HuH-7 (cell line): ENCODE data around the gene PDSS2.

Experiments used
- DNase-seq: peaks from one replicate; pipeline ENCODE4 v3.0.0; 2011; ENCODE audit warnings: low spot score

PDSS2 gene

DNA sequence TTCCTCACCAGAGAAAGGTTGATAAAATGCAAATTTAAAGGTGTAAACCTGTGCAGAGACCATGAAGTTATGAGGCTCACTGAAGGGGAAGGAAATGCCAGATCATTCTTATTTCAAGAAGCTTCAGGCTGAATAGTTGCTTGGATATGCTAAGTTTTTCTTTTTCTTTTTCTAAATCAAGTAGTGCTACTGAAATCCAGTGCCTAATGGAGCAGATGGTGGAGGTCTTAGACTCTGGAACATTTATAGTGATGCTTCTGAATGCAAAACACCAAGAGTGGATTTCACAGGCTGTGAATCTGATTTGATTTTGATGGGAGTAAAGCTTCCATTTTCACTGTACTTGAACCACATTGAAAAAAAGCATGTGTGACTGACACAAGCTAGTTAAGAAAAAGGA lies 192.8 kb downstream of the PDSS2 start:
- DNase-seq: no peak

- peak; percentile 35 for DNase-seq
These were observed 195.0 kb downstream of the PDSS2 start for GRCh38 chr6:107264357-107264840.

DNA sequence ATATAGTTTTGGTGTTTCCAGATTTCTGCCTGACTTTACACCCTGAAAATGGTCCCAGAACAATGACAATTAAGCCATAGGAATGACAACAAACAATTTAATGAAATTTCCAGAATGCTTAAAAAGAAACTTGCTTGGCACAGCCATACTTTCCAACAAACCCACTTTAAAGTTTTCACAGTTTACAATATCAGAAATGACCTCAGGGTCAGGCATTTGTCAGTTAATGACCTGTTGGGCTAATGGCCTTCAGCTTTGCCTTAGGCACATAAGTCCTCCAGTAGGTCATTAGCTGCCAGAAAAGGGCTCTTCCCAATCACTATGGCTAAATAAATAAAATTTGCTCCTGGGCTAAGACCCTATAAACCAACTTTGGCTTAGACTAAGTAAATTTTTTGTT lies 199.4 kb downstream of the PDSS2 start:
- DNase-seq: no peak

GRCh38 chr6:107248147-107248546 lies 211.2 kb downstream of the PDSS2 start:
- no peak for DNase-seq

GRCh38 chr6:107246972-107247615 lies 212.3 kb downstream of the PDSS2 start:
- no peak for DNase-seq

- no peak for DNase-seq
These were observed 213.0 kb downstream of the PDSS2 start for GRCh38 chr6:107246249-107246971.

DNA sequence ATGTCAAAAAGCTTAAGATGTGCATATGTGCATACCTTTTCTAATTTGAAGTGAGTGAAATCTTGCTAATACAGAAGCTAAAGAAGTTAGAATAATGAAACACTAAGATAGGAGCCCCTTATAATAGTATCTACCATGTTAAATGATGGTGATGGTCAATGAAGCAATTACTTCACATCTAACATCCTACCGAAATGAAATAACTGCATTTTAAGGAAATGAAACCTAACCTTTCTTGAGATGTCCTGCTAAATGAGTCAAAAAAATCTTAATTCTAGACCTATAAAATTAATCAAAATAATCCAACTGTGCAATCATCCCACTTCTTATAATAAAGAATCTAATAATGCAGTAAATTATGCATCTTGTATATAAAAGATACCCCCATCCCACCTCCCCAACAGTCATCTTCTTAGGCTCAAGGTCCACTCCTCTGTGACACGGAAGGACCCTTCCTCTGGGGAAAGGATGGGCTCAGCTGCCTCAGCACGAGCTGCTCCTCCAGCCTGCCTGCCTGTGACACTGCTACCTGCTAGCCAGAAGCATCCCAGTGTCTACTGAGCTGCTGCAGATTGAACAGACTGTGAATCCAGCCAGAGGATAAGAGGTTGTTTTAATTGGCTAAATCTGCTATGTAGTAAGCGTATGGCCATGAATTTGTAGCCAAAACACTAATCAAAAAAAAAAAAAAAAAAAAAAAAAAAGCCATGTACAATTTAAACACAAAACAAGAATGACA lies 214.5 kb downstream of the PDSS2 start:
- DNase-seq: no peak

DNA sequence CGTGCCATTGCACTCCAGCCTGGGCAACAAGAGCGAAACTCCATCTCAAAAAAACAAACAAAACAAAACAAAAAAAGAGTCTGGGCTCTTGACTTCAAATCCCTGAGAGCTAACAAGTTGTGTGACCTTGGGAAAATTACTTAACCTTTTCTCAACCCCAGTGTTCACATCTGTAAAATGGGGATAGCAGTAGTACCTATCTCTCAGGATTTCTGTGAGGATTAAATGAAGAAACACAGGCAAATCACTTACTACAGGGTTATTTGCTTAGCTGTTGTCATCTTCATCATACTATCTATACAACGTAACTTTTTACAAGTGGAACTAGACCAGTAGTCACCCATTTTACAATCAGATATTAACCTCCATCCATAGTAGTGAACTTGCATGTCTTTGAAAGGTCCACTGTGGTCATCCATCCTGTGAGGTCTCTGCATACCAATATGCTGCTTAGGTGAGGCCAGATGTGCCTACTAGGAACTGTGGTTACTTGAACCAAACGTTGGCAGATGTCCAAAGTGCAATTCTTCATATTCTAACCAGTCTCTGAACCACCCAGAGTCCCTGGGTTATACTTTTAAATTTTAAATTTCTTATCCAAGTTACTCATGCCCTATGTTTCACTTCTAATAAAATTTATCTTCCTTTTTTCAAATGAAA lies 215.2 kb downstream of the PDSS2 start:
- DNase-seq: no peak

- DNase-seq: no peak
These were observed 215.9 kb downstream of the PDSS2 start for GRCh38 chr6:107243471-107243870.

DNA sequence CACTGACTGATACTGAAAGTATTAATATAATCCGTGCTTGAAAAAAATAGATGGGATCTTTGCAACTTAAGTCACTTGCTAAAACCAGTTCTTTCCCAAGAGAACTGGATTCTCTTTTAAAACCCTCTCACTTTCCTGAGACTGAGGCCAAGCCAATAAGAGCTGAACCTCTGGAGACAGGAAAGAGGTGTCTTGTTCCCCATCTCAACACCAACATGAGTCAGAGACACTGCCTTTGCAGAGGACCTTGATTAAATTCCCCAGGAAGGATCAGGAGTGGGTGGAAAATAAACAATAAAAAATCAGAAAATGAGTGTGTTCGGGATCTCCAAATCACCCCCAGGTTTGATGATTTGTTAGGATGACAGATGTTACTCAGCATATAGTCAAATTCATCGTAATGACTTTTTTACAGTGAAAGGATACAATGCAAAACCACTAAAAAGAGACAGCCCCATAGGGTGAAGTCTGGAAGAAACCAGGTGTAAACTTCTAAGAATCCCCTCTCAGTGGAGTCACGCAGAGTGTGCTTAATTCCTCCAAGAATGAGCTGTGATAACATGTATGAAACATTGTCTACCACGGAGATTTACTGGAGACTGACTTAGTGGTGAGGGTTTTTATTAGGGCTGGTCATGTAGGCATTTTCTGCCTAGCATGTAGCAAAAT lies 221.2 kb downstream of the PDSS2 start:
- DNase-seq: no peak

DNA sequence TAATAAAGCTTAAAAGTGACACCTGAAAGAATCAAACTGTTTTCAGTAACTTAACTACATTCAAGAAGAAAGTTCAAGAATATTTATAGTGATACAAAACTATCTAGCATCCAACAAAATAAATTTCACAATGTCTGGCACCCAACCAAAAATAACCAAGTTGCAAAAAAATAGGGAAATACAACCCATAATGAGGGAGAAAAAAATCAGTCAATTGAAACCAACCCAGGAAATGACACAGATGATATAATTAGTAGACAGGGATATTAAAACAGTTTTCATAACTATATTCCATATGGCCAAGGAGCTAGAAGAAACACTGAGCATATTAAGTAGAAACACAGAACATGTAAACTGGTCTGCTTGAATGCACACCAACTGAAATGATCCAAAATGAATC lies 223.9 kb downstream of the PDSS2 start:
- DNase-seq: no peak

- peak; percentile 34 for DNase-seq
These were observed 224.4 kb downstream of the PDSS2 start for GRCh38 chr6:107235007-107235406.

DNA sequence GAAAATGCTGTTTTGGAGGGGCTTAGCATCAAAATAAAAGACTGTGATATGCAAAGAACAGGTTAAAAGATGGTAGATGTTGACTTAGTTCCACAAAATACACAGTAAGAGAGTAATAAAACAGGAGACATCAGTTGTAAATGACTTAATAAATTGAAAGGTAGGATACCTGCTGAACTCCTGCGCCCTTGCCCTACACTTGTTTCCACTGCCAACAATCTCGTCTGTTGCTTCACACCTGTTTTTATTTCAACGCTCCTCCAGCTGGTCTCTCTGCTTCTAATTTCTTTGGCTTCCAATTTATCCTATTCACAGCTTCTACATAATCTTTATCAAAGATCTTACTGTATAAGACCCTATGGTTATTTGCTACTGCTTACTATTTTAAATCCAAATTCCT lies 228.1 kb downstream of the PDSS2 start:
- no peak for DNase-seq

DNA sequence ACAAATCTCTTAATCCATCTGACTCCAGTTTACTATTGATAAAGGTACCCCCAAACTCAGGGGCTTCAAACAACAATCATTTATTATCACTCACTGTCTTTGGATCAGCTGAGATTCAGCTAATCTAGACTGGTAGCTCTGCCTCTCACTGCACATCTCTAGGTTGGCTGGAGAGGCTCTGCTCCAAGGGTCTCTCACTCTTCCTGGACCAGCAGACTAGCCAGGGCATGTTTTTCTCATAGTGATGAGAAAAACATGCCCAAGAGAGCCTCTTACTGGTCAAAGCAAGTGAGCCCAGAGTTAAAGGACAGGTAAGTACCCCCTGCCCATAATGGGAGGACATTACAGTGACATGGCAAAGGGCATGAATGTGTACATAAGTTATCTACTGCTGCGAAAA lies 228.9 kb downstream of the PDSS2 start:
- DNase-seq: no peak

DNA sequence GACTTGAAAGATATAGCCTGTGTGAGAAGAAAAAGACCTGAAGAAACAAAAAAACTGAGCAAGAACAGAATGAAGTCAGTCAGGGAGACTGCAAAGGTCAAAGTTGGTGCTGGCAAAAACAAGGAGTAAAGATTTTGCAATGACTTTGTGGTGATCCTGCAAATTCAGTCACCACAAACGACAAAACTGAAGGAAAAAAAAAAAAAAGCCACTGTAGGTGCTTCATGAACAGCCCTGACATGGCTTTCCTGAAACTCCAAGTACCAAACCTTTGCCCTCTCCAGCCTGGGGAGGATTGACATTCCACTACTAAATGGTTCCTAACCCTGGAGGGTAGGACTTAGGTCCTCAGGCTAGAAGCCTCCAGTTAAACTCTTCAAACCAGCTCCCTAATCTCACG lies 229.3 kb downstream of the PDSS2 start:
- DNase-seq: no peak

DNA sequence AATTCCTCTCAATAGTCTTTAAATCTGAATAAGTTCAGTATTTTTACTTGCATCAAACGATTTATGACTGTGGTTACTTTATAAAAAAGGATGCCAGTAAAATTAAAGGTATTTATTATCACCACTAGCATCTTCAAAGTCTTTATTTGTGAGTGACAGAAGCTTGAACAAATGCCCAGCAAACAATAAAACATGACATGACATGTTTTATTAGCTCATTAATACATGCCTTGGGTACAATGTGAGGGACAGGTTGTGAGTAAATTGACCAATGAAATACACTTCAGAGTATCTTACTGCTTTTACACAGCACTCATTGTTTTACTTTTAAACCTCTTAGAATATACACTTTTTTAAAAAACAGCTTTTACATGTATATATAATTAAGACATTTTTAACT lies 230.6 kb downstream of the PDSS2 start:
- no peak for DNase-seq

GRCh38 chr6:107221519-107221918 lies 237.8 kb downstream of the PDSS2 start:
- no peak for DNase-seq

- DNase-seq: no peak
These were observed 239.5 kb downstream of the PDSS2 start for GRCh38 chr6:107219851-107220250.

DNA sequence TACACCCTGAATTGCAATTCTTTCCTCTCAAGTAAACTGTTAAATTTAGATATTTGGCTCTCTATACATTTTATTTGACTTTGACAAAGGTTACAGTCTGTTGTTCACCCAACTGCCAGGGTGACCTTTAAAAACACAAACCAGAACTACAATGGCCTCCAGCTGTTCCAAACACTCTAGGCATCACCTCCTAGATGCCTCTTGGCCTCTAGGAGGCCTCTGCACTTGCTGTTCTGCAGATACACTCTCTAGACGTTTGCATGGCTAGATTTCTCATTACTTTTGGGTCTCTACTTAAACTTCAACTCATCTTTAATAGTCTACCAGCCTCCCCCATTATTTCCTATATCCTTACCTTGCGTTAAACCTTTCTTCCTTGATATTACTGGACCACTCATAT lies 241.2 kb downstream of the PDSS2 start:
- DNase-seq: no peak

DNA sequence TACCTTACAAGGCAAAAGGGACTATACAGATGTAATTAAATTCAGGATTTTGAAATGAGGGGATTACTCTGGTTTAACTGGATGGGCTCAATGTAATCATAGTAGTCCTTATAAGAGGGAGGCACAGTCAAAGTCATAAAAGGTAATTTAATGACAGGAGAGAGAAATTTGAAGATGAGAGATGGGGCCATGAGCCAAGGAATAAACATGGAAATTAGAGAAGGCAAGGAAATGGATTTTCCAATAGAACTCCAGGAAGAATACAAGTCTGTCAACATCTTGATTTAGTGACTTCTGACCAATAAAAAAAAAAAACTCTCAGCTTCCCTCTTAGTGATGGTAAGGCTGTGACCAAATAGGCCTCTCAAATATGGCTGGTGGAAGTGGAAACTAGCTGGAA lies 242.1 kb downstream of the PDSS2 start:
- no peak for DNase-seq

- no peak for DNase-seq
These were observed 243.0 kb downstream of the PDSS2 start for GRCh38 chr6:107216197-107216933.
